Ishikawa (cell line): ENCODE data around the gene IL10RA.
A peak's percentile ranks its signal among the peaks of the same experiment; 100 is the strongest.

Source experiments
- CEBPB ChIP-seq: IDR thresholded peaks from 2 replicates; pipeline ENCODE4 v1.6.1; 2012
- CREB1 ChIP-seq: IDR thresholded peaks from 2 replicates; pipeline ENCODE4 v1.6.1; 2012; ENCODE audit warnings: low read depth
- EGR1 ChIP-seq: IDR thresholded peaks from 2 replicates; pipeline ENCODE4 v1.6.1; 2012
- EP300 ChIP-seq: IDR thresholded peaks from 2 replicates; pipeline ENCODE4 v1.6.1; 2012; ENCODE audit warnings: borderline replicate concordance
- FOXM1 ChIP-seq: IDR thresholded peaks from 2 replicates; pipeline ENCODE4 v1.6.1; 2012; ENCODE audit warnings: low read depth, borderline replicate concordance
- NFIC ChIP-seq: IDR thresholded peaks from 2 replicates; pipeline ENCODE4 v1.6.1; 2012
- RAD21 ChIP-seq: IDR thresholded peaks from 2 replicates; pipeline ENCODE4 v1.6.1; 2012; ENCODE audit warnings: low read depth
- TAF1 ChIP-seq: IDR thresholded peaks from 2 replicates; pipeline ENCODE4 v1.6.1; 2012; ENCODE audit warnings: low read depth, mild to moderate bottlenecking
- TCF12 ChIP-seq: IDR thresholded peaks from 2 replicates; pipeline ENCODE4 v1.6.1; 2012; ENCODE audit warnings: low read depth
- TEAD4 ChIP-seq: IDR thresholded peaks from 2 replicates; pipeline ENCODE4 v1.6.1; 2012
- YY1 ChIP-seq: IDR thresholded peaks from 2 replicates; pipeline ENCODE4 v1.6.1; 2012; ENCODE audit warnings: low read depth
- ZBTB7A ChIP-seq: IDR thresholded peaks from 2 replicates; pipeline ENCODE4 v1.6.1; 2012; ENCODE audit warnings: low read depth
- TF ChIP-seq, protein P1 (sequence below): IDR thresholded peaks from 2 replicates; pipeline ENCODE4 v1.6.1; 2012; ENCODE audit warnings: low read depth, mild to moderate bottlenecking
- TF ChIP-seq, protein P2 (sequence below): IDR thresholded peaks from 2 replicates; pipeline ENCODE4 v1.6.1; 2012
- TF ChIP-seq, protein P3 (sequence below): IDR thresholded peaks from 2 replicates; pipeline ENCODE4 v1.6.1; 2012

IL10RA gene

DNA sequence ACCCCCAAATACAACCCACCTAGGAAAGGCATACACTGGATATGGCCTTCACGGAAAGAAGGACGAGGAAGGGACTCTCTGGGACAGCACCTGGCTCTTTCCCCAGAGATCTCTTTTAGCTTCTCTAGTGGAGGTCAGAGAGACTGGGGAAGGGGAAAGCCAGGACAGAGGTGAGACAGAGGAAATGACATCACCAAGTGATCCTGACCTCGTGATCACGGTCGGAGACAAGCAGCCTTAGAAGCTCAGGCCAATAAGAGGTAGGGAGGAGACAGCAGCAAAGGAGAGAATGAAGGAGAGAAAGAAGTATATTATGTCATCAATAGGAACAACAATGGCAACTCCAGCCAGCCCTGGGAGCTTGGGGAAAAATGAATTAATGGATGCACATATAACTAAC lies 41.6 kb upstream of the IL10RA start:
- TF ChIP-seq CEBPB = no peak
- TF ChIP-seq, protein P1, sequence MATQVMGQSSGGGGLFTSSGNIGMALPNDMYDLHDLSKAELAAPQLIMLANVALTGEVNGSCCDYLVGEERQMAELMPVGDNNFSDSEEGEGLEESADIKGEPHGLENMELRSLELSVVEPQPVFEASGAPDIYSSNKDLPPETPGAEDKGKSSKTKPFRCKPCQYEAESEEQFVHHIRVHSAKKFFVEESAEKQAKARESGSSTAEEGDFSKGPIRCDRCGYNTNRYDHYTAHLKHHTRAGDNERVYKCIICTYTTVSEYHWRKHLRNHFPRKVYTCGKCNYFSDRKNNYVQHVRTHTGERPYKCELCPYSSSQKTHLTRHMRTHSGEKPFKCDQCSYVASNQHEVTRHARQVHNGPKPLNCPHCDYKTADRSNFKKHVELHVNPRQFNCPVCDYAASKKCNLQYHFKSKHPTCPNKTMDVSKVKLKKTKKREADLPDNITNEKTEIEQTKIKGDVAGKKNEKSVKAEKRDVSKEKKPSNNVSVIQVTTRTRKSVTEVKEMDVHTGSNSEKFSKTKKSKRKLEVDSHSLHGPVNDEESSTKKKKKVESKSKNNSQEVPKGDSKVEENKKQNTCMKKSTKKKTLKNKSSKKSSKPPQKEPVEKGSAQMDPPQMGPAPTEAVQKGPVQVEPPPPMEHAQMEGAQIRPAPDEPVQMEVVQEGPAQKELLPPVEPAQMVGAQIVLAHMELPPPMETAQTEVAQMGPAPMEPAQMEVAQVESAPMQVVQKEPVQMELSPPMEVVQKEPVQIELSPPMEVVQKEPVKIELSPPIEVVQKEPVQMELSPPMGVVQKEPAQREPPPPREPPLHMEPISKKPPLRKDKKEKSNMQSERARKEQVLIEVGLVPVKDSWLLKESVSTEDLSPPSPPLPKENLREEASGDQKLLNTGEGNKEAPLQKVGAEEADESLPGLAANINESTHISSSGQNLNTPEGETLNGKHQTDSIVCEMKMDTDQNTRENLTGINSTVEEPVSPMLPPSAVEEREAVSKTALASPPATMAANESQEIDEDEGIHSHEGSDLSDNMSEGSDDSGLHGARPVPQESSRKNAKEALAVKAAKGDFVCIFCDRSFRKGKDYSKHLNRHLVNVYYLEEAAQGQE = no peak
- TF ChIP-seq YY1 = no peak
- TF ChIP-seq NFIC = no peak
- no peak for TF ChIP-seq TAF1
- TF ChIP-seq, protein P2, sequence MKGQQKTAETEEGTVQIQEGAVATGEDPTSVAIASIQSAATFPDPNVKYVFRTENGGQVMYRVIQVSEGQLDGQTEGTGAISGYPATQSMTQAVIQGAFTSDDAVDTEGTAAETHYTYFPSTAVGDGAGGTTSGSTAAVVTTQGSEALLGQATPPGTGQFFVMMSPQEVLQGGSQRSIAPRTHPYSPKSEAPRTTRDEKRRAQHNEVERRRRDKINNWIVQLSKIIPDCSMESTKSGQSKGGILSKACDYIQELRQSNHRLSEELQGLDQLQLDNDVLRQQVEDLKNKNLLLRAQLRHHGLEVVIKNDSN = no peak
- no peak for TF ChIP-seq CREB1
- TF ChIP-seq, protein P3, sequence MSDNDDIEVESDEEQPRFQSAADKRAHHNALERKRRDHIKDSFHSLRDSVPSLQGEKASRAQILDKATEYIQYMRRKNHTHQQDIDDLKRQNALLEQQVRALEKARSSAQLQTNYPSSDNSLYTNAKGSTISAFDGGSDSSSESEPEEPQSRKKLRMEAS = no peak
- TF ChIP-seq EP300 = no peak
- TF ChIP-seq ZBTB7A = no peak
- no peak for TF ChIP-seq TEAD4
- TF ChIP-seq RAD21 = no peak
- TF ChIP-seq TCF12 = no peak
- TF ChIP-seq FOXM1 = no peak
- TF ChIP-seq EGR1 = no peak

DNA sequence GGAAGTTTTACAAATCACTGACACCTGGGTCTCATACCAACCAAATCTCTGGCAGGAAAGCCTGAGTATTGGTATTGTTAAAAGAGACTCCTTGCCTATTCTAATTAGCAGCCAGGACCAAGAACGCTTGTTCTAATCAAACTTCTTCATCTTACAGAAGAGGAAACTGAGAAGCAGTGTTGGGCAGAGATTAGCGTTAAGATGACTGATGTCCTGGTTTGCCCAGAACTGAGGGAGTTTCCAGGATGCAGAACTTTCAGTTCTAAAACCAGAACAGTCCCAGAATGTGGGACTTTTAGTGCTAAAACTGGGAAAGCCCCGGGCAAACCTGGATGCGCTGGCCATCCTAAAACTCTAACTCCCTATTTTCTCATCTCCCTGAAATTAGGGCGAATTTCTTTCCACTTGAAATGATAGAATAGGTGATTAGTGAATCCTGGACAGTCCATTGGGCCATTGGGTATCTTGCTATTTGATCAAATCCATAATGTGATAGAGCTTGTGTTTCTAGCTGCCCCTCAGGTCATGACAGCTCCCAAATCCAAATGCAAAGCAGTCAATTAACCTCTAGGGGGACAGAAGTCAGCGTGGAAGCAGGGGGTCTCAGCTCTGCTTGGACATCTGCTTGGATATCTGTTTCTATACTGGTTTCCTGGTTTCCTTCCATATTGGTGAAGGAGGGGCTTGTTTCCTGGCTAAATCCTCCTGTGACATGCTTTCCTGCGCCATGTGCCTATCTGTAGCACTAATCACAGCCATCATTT lies 41.0 kb upstream of the IL10RA start:
- TF ChIP-seq, protein P3 = no peak

DNA sequence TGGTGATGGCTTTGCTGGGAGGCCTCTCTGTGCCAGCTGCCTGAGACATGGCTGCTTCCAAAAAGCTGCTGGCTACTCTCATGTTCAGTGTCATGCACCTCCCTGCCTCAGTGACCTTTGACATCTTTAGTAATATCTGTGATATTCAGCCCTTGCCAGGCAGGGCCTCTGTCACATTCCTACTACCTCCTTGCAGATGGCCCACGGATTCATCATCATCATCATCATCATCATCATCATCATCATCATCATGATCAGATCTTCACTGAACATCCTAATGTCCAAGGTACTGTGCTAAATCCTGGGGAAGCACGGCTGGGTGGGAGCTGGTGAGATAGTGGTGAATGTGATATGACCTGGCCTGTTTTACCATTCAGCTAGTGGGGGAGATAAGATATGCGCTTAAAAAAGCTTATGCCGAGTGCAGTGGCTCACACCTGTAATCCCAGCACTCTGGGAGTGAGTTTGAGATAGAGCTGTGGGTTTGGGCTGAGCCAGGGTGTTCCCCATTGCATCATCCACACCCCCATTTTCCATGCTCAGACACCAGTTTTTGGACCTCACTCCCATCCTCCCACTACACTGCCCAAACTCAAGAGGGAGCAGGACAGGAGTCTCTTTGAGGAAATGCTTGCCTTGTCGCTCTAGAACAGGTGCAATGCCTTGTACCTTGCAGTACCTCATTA lies 39.9 kb upstream of the IL10RA start:
- TF ChIP-seq, protein P2 = no peak

DNA sequence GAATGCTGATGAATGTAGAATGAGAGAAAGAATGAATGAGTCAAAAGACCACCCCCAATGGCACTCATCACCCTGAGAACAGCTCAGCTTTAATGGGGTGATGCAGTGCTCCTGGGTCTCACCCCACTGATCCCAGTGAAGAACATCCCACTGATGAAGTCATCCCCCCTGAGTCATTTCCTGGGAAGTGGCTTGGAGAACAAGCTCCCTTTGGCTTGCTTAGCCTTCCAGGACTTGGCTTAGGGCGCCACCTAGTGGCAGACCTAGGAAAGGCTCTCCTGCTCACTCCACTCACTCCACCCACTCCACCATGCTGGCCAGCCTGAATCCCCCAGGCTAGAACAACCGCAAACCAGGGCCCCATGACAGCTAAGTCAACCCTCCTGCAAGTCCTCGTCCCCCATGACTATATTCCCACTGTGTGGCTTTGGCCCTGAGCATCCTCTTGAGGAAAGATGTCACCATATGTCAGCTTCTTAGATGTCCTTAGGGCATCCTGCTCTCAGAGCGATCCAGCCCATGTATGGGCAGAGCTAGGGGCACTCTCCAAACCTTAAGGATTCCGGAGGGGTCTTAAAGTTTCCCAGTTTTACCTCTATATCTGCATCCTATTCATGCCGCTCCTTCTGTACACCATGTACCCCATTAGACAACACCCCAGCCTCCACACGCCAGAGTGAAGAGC lies 39.2 kb upstream of the IL10RA start:
- TF ChIP-seq ZBTB7A (no peak), RAD21 (peak; percentile 100)

DNA sequence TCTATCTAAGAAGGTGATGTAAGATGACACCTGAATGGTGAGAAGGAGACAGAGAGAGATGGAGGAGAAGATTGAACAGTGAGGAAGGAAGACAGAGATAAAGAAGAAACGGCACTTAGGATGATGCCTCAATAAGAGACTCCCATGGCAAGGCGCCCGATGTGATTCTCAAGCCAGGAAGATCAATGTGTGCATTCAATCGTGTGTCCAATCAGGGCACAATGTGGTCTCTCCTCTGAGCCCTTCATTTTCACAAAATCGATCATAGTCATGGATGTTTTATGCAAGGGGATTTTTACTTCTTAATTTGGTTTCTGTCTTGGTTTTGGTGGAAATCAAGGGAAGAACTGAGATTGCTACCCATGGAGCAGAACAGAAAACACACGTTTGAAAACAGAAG lies 37.1 kb upstream of the IL10RA start:
- TF ChIP-seq EP300 (no peak), FOXM1 (no peak), NFIC (no peak)

DNA sequence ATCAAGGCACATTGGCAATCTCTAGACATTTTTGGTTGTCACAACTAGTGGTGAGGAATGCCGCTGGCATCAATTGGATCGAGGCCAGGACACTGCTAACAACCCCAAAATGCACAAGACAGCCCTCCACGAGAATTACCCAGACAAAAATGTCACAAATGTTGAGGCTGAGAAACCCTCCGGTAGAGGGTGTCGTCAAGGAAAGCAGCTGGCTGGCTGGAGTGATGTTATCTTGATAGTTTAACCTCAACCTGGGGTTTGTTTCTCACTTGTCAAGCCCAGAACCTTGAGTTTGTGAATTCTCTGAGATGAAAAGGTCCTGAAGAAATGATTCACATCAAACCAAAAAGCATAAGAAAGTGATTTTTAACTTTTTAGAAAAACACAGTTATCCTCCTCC lies 35.9 kb upstream of the IL10RA start:
- TF ChIP-seq RAD21 (no peak), FOXM1 (no peak), TCF12 (no peak), CEBPB (no peak), NFIC (no peak), TEAD4 (no peak)

DNA sequence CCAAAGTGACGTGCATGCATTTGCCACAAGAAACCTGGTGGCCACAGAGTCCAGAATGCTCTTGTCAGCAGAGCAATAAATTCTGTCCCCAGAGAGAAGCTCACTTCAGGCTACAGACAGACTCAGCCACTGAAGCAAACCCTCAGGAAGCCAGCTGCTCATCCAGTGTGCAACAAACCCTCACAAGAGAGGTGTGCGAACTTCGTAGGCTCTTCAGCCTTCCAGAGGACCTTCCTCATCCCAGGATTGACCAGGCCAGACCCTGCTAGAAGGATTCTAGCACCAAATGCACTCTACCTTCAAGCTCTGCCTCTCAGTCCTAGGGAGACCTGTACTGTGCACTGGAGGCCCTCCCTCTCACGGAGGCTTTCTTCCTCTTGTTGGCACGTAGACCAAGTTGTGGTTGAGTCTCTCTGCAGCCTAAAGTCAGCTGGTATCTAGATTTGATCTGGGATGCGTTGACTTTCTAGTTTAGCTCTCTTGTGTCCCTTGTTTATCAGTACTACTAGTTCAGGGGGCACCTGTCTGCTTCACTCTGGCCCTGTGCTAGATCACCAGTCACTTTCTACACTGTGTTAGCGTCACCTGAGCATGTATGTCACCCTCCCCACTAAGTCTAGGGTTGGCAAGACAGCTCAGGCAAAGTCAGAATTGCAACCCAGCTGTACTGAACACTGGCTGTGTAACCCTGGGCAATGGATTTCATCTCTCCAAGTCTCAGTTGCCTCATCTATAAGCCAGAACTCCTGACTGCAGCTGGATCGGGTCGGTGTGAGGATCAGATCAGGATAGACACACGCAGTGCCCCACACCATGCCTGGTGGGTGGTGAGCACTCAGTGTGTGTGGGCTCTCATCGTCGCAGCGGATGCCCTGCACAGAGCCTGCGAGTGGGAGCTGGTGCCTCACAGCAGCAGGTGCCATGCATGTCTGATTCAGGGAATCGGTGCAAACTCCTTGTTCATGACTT lies 34.9 kb upstream of the IL10RA start:
- no peak for TF ChIP-seq CREB1
- no peak for TF ChIP-seq EP300
- TF ChIP-seq FOXM1 = no peak
- no peak for TF ChIP-seq YY1
- TF ChIP-seq, protein P2 = no peak
- no peak for TF ChIP-seq CEBPB
- no peak for TF ChIP-seq ZBTB7A
- no peak for TF ChIP-seq NFIC
- no peak for TF ChIP-seq TEAD4
- TF ChIP-seq, protein P3 = no peak
- TF ChIP-seq RAD21 = no peak
- no peak for TF ChIP-seq TCF12
- TF ChIP-seq, protein P1 = no peak
- no peak for TF ChIP-seq TAF1
- TF ChIP-seq EGR1 = no peak
